Keratinocyte (primary cell): ENCODE data around the gene CD209. TPM values are rescaled to one million over a fixed set of nuclear protein-coding genes. Genes with fewer than 3 reads are reported as not detected.

Experiments
- DNase-seq: peaks from one replicate; pipeline ENCODE4 v3.0.0-alpha.2; 2011; ENCODE audit warnings: low read depth, missing footprints, low spot score
- FAIRE-seq: peaks from 2 replicates; lab custom pipeline; 2011; peaks lifted over from hg19 to GRCh38; lab: Jason Lieb, UNC
- H2AFZ ChIP-seq: 2 replicates; pipeline ENCODE4 v1.6.0; 2012; ENCODE audit warnings: low read length, control low read depth, inconsistent platforms; ENCODE audit not compliant: control insufficient read depth
- H3K27ac ChIP-seq: 2 replicates; pipeline ENCODE4 v1.5.1; 2011; ENCODE audit warnings: low read length; ENCODE audit not compliant: control insufficient read depth, insufficient read depth
- H3K27me3 ChIP-seq: 3 replicates; pipeline ENCODE4 v1.6.0; 2011; ENCODE audit warnings: low read length; ENCODE audit not compliant: control insufficient read depth, insufficient read depth; ENCODE audit errors: extremely low read depth
- H3K36me3 ChIP-seq, 2 experiments: 2 replicates in 1 of 2; 3 replicates in 1 of 2; pipeline ENCODE4 v1.5.1; 2011; ENCODE audit warnings: low read length in 2 of 2, mild to moderate bottlenecking in 1 of 2; ENCODE audit not compliant: control insufficient read depth in 2 of 2, insufficient read depth in 2 of 2; ENCODE audit errors: extremely low read depth in 1 of 2
- H3K4me1 ChIP-seq: 3 replicates; pipeline ENCODE4 v1.5.1; 2011; ENCODE audit warnings: low read length; ENCODE audit not compliant: control insufficient read depth, insufficient read depth; ENCODE audit errors: extremely low read depth
- H3K4me2 ChIP-seq: 3 replicates; pipeline ENCODE4 v1.6.0; 2011; ENCODE audit warnings: low read depth, low read length; ENCODE audit not compliant: control insufficient read depth, insufficient read depth; ENCODE audit errors: extremely low read depth
- H3K4me3 ChIP-seq, 3 experiments: fragments of 200-600 bp in 1 of 3; sonication (generic) in 1 of 3; 2 replicates in 2 of 3; 3 replicates in 1 of 3; pipeline ENCODE4 v1.5.1; 2011 to 2016; ENCODE audit warnings: low read length in 3 of 3, mild to moderate bottlenecking in 3 of 3, control low read depth in 2 of 3, inconsistent platforms in 1 of 3, low read depth in 1 of 3, mixed read lengths in 1 of 3, mixed run types in 1 of 3, moderate library complexity in 1 of 3; ENCODE audit not compliant: control insufficient read depth in 2 of 3, insufficient read depth in 2 of 3; ENCODE audit errors: extremely low read depth in 1 of 3
- H3K79me2 ChIP-seq: 2 replicates; pipeline ENCODE4 v1.6.0; 2012; ENCODE audit warnings: low read length; ENCODE audit not compliant: control insufficient read depth, insufficient read depth
- H3K9ac ChIP-seq: 3 replicates; pipeline ENCODE4 v1.6.0; 2011; ENCODE audit warnings: low read length; ENCODE audit not compliant: control insufficient read depth, insufficient read depth; ENCODE audit errors: extremely low read depth
- H3K9me1 ChIP-seq: 3 replicates; pipeline ENCODE4 v1.6.0; 2011; ENCODE audit warnings: low read length; ENCODE audit not compliant: control insufficient read depth, insufficient read depth; ENCODE audit errors: extremely low read depth
- H3K9me3 ChIP-seq: 2 replicates; pipeline ENCODE4 v1.5.1; 2012; ENCODE audit warnings: low read depth, low read length; ENCODE audit not compliant: control insufficient read depth
- H4K20me1 ChIP-seq: 3 replicates; pipeline ENCODE4 v1.6.0; 2011; ENCODE audit warnings: low read length; ENCODE audit not compliant: control insufficient read depth, insufficient read depth; ENCODE audit errors: extremely low read depth
- CTCF ChIP-seq, 3 experiments: IDR thresholded peaks in 1 of 3; conservative IDR thresholded peaks in 1 of 3; optimal IDR thresholded peaks in 1 of 3; 2 replicates in 2 of 3; 3 replicates in 1 of 3; pipeline versions ENCODE3 to v1.5.1; 2011; ENCODE audit warnings: low read length in 3 of 3, mild to moderate bottlenecking in 3 of 3, moderate library complexity in 2 of 3, control low read depth in 1 of 3, inconsistent platforms in 1 of 3; ENCODE audit not compliant: insufficient read depth in 2 of 3; ENCODE audit errors: extremely low read depth in 1 of 3
- EZH2 ChIP-seq: IDR thresholded peaks from one replicate; pipeline ENCODE4 v1.6.1; 2012; ENCODE audit warnings: inconsistent platforms, mild to moderate bottlenecking, low read length, moderate library complexity
- dilution Hi-C: fragments of 300-500 bp; cut with MboI; formaldehyde crosslinking; loops from one replicate; pipeline ENCODE4 v1.7.0; 2020; ENCODE audit warnings: low sequenced_read_pairs; ENCODE audit not compliant: extremely low pct_ligation_motif_present
- polyA plus RNA-seq, 5 experiments: library from polyadenylated mRNA; depleted of rRNA in 3 of 5; stranded (reverse) in 3 of 5; stranded (forward) in 1 of 5; unstranded in 1 of 5; fragments of >200 nt; gene quantifications; 1 replicate in 1 of 5; 2 replicates in 3 of 5; 3 replicates in 1 of 5; pipeline versions ENCODE4 v1.2.1 to v1.2.3, GENCODE V29; 2011 to 2012; ENCODE audit warnings: missing spikeins in 2 of 5, low read depth in 1 of 5, low replicate concordance in 1 of 5

CD209 gene
- polyA plus RNA-seq, 1 donor (not counting 4 experiments of a cell fraction or from before 2014, with no cell fraction given) = not detected

- Histone ChIP-seq H3K9ac (no peak overlapping the region), H3K9me3 (peaks cover 3% of the 10 kb centered on the region), H2AFZ (no peak overlapping the region), H3K27me3 (peaks cover 3% of the 10 kb centered on the region), H3K4me2 (no peak overlapping the region), H3K9me1 (no peaks in the 10 kb centered on the region), H3K36me3 (no peaks in the 10 kb centered on the region), H3K27ac (no peak overlapping the region), H3K4me3 (no peak overlapping the region), H4K20me1 (no peaks in the 10 kb centered on the region), H3K4me1 (no peaks in the 10 kb centered on the region), H3K79me2 (no peaks in the 10 kb centered on the region)
- FAIRE-seq (no peak), DNase-seq (no peak)
- TF ChIP-seq CTCF (optimal IDR thresholded peaks at IDR 0.05 in 1 of 3, IDR thresholded peaks at IDR 0.05 in 1 of 3, conservative IDR thresholded peaks at IDR 0.05 in 1 of 3; ENCODE audit: extremely low read depth in 1 of 3, insufficient read depth in 2 of 3, low read length in 3 of 3) (no peak), EZH2 (no peak)
- dilution Hi-C loops = no loop called here
Measured at GRCh38 chr19:7692417-7693088, 54.8 kb downstream of the CD209 start.

- Histone ChIP-seq H3K9me1 (no peaks in the 10 kb centered on the region), H2AFZ (no peak overlapping the region), H3K4me2 (no peak overlapping the region), H3K27ac (no peak overlapping the region), H3K9me3 (peaks cover 3% of the 10 kb centered on the region), H4K20me1 (no peaks in the 10 kb centered on the region), H3K79me2 (no peaks in the 10 kb centered on the region), H3K27me3 (no peaks in the 10 kb centered on the region), H3K4me3 (no peak overlapping the region), H3K9ac (no peak overlapping the region), H3K4me1 (no peaks in the 10 kb centered on the region), H3K36me3 (no peaks in the 10 kb centered on the region)
- TF ChIP-seq EZH2 (no peak), CTCF (optimal IDR thresholded peaks at IDR 0.05 in 1 of 3, IDR thresholded peaks at IDR 0.05 in 1 of 3, conservative IDR thresholded peaks at IDR 0.05 in 1 of 3; ENCODE audit: extremely low read depth in 1 of 3, insufficient read depth in 2 of 3, low read length in 3 of 3) (no peak)
- FAIRE-seq (no peak), DNase-seq (no peak)
- dilution Hi-C loops = no loop called here
Measured at GRCh38 chr19:7691497-7691896, 55.8 kb downstream of the CD209 start.
